ENCODE measurements around the gene TAF11L14.

TAF11L14 gene

DNA sequence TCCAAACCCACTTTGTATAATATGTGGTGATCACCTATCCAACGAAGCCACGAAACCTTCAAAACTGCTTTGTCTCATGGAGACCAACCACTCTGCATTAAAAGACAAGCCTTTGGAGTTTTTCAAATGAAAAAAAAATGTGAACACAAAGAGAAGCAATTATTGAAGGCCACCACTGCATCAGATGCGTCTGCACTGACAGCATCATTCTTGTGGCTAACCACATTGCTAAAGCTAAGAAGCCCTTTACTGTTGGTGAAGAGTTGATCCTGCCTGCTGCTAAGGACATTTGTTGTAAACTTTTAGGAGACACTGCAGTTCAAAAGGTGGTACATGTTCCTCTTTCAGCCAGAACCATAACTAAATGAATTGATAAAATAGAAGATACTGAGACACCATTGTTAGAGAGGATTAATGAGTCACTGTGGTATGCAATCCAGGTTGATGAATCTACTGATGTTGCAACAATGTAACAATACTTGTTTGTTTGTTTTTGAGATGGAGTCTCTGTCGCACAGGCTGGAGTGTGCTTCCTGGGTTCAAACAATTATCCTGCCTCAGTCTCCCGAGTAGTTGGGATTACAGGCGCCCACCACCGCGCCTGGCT is 45.4 kb downstream of the TAF11L14 start:
- DNase-seq (ENCODE audit: low spot score), result no peak

- DNase-seq (ENCODE audit: low spot score), result no peak
Observed at GRCh38 chr5:17680737-17681136, 46.5 kb downstream of the TAF11L14 start.

Measured in left forelimb (tissue), 1 donor.